Immature natural killer cell (primary cell): ENCODE measurements around the gene SOCS4. TPM values are rescaled to one million over a fixed set of nuclear protein-coding genes. Genes with fewer than 3 reads are reported as not detected.
"Not testable (repeated sequence)": the region's sequence is repeated elsewhere in the genome, so short reads cannot be mapped to it uniquely, and the experiment has no call there.

Experiments used
- DNase-seq, 3 donors: peaks; one replicate each; pipeline ENCODE4 v3.0.0; 2022; ENCODE audit warnings: mixed read lengths in 1 of 3
- H3K27ac Mint-ChIP-seq, 6 donors: one replicate each; pipeline ENCODE4 v1.8.0; 2020; ENCODE audit warnings: mixed read lengths in 6 of 6, mild to moderate bottlenecking in 5 of 6, inconsistent platforms in 4 of 6, moderate library complexity in 3 of 6
- H3K27me3 Mint-ChIP-seq, 3 donors: one replicate each; pipeline ENCODE4 v1.8.0; 2020 to 2021; ENCODE audit warnings: low read depth in 3 of 3, mild to moderate bottlenecking in 3 of 3, mixed read lengths in 3 of 3, moderate library complexity in 3 of 3, inconsistent platforms in 1 of 3
- H3K36me3 Mint-ChIP-seq, 3 donors: one replicate each; pipeline ENCODE4 v1.8.0; 2020; ENCODE audit warnings: mixed read lengths in 3 of 3, inconsistent platforms in 2 of 3, mild to moderate bottlenecking in 2 of 3
- H3K4me1 Mint-ChIP-seq, 2 donors: one replicate each; pipeline ENCODE4 v1.8.0; 2020; ENCODE audit warnings: inconsistent platforms in 2 of 2, mild to moderate bottlenecking in 2 of 2, mixed read lengths in 2 of 2, moderate library complexity in 1 of 2
- H3K4me3 Mint-ChIP-seq, 5 donors: one replicate each; pipeline ENCODE4 v1.8.0; 2020; ENCODE audit warnings: mild to moderate bottlenecking in 5 of 5, mixed read lengths in 5 of 5, inconsistent platforms in 3 of 5, moderate library complexity in 3 of 5
- H3K9me3 Mint-ChIP-seq, 6 donors: one replicate each; pipeline ENCODE4 v1.8.0; 2020; ENCODE audit warnings: mild to moderate bottlenecking in 6 of 6, mixed read lengths in 6 of 6, inconsistent platforms in 4 of 6, moderate library complexity in 3 of 6
- polyA plus RNA-seq, 3 donors: library from polyadenylated mRNA; unstranded; fragments of 300-500 nt; fragmentation: Illumina TruSeq; gene quantifications; one replicate each; pipeline ENCODE4 v1.2.3, GENCODE V29; 2021

Gene SOCS4
- polyA plus RNA-seq, 3 donors from 2014 or later, result 1.1 to 2.5 (median 1.3) TPM

GRCh38 chr14:55079961-55080360, 52.9 kb downstream of the SOCS4 start:
- not testable (repeated sequence) for H3K4me3 Mint-ChIP-seq, H3K4me1 Mint-ChIP-seq, H3K27ac Mint-ChIP-seq, H3K27me3 Mint-ChIP-seq, H3K9me3 Mint-ChIP-seq, H3K36me3 Mint-ChIP-seq, DNase-seq

- H3K9me3 Mint-ChIP-seq, result no peaks in the 10 kb centered on the region
- H3K36me3 Mint-ChIP-seq, result peaks cover 0 to 3% (median 0%) of the 10 kb centered on the region in 3 donors
- peaks cover 0 to 3% (median 1%) of the 10 kb centered on the region in 3 donors for H3K27me3 Mint-ChIP-seq
- H3K27ac Mint-ChIP-seq, result no peak overlapping the region
- no peak overlapping the region for H3K4me3 Mint-ChIP-seq
- DNase-seq, result no peak
- H3K4me1 Mint-ChIP-seq, result peaks cover 2 to 3% of the 10 kb centered on the region in 2 donors
Observed at GRCh38 chr14:55084401-55085059, 57.5 kb downstream of the SOCS4 start.

- DNase-seq, result no peak
- Mint-ChIP-seq H3K4me1 (peaks cover 2 to 6% of the 10 kb centered on the region in 2 donors), H3K36me3 (peaks cover 0 to 3% (median 0%) of the 10 kb centered on the region in 3 donors), H3K9me3 (no peaks in the 10 kb centered on the region), H3K4me3 (no peak overlapping the region), H3K27me3 (peaks cover 0 to 3% (median 0%) of the 10 kb centered on the region in 3 donors), H3K27ac (no peak overlapping the region)
Observed at GRCh38 chr14:55085060-55085660, 58.1 kb downstream of the SOCS4 start.

- no peak overlapping the region for H3K27ac Mint-ChIP-seq
- peaks cover 2 to 6% of the 10 kb centered on the region in 2 donors for H3K4me1 Mint-ChIP-seq
- no peaks in the 10 kb centered on the region for H3K9me3 Mint-ChIP-seq
- DNase-seq, result no peak
- peaks cover 0 to 3% (median 0%) of the 10 kb centered on the region in 3 donors for H3K27me3 Mint-ChIP-seq
- no peak overlapping the region for H3K4me3 Mint-ChIP-seq
- H3K36me3 Mint-ChIP-seq, result no peaks in the 10 kb centered on the region
Observed at GRCh38 chr14:55086938-55087337, 59.9 kb downstream of the SOCS4 start.

- no peak overlapping the region for H3K4me3 Mint-ChIP-seq
- no peak for DNase-seq
- H3K4me1 Mint-ChIP-seq, result peaks cover 2 to 6% of the 10 kb centered on the region in 2 donors
- H3K27me3 Mint-ChIP-seq, result peaks cover 1 to 3% (median 1%) of the 10 kb centered on the region in 3 donors
- H3K36me3 Mint-ChIP-seq, result no peaks in the 10 kb centered on the region
- no peaks in the 10 kb centered on the region for H3K9me3 Mint-ChIP-seq
- no peak overlapping the region for H3K27ac Mint-ChIP-seq
Observed at GRCh38 chr14:55088356-55088755, 61.3 kb downstream of the SOCS4 start.

GRCh38 chr14:55092341-55092740, 65.3 kb downstream of the SOCS4 start:
- Mint-ChIP-seq H3K27ac (peak overlapping the region in 1 of 6 donors; percentile 3), H3K4me1 (peaks cover 2 to 6% of the 10 kb centered on the region in 2 donors), H3K9me3 (no peaks in the 10 kb centered on the region), H3K36me3 (no peaks in the 10 kb centered on the region), H3K4me3 (no peak overlapping the region), H3K27me3 (peaks cover 0 to 4% (median 1%) of the 10 kb centered on the region in 3 donors)
- DNase-seq, result no peak

GRCh38 chr14:55094292-55095157, 67.5 kb downstream of the SOCS4 start:
- peaks cover 0 to 4% (median 1%) of the 10 kb centered on the region in 3 donors for H3K27me3 Mint-ChIP-seq
- no peaks in the 10 kb centered on the region for H3K36me3 Mint-ChIP-seq
- H3K27ac Mint-ChIP-seq, result no peak overlapping the region
- peaks cover 8 to 19% of the 10 kb centered on the region in 2 donors for H3K4me1 Mint-ChIP-seq
- no peak overlapping the region for H3K4me3 Mint-ChIP-seq
- no peak for DNase-seq
- no peaks in the 10 kb centered on the region for H3K9me3 Mint-ChIP-seq

GRCh38 chr14:55097881-55098560, 71.0 kb downstream of the SOCS4 start:
- peak overlapping the region; percentile 7 to 61 (median 59) for H3K4me3 Mint-ChIP-seq

GRCh38 chr14:55098561-55098898, 71.5 kb downstream of the SOCS4 start:
- no peak for DNase-seq
- Mint-ChIP-seq H3K36me3 (no peaks in the 10 kb centered on the region), H3K27ac (peak overlapping the region; percentile 76 to 93 (median 88)), H3K9me3 (no peaks in the 10 kb centered on the region), H3K4me3 (peak overlapping the region; percentile 25 to 61 (median 59)), H3K4me1 (peaks cover 33 to 45% of the 10 kb centered on the region in 2 donors), H3K27me3 (peaks cover 0 to 3% (median 0%) of the 10 kb centered on the region in 3 donors)

More at GRCh38 chr14:55097881-55098560, 71.0 kb downstream of the SOCS4 start:
- H3K36me3 Mint-ChIP-seq, result no peaks in the 10 kb centered on the region
- H3K27me3 Mint-ChIP-seq, result peaks cover 0 to 4% (median 0%) of the 10 kb centered on the region in 3 donors
- peaks cover 28 to 40% of the 10 kb centered on the region in 2 donors for H3K4me1 Mint-ChIP-seq
- peak overlapping the region; percentile 76 to 93 (median 88) for H3K27ac Mint-ChIP-seq
- H3K9me3 Mint-ChIP-seq, result no peaks in the 10 kb centered on the region
- peak; percentile 36 to 60 (median 51) for DNase-seq

Other genes starting within 250 kb of the SOCS4 start
- 10 to 100 TPM; 41.7 to 53.2 (median 52.0) TPM for gene GCH1, start 124.4 kb upstream of the SOCS4 start, polyA plus RNA-seq
- gene WDHD1, start 137 bp upstream of the SOCS4 start, polyA plus RNA-seq, result 1 to 10 TPM in 2 of 3 donors, under 1 TPM in 1; 0.72 to 7.2 (median 6.6) TPM
- 10 to 100 TPM; 50.0 to 85.0 (median 79.7) TPM for gene MAPK1IP1L, start 24.4 kb downstream of the SOCS4 start, polyA plus RNA-seq
- gene LGALS3, start 102.0 kb downstream of the SOCS4 start, polyA plus RNA-seq, result 10 to 100 TPM; 23.3 to 58.2 (median 40.5) TPM
- under 1 TPM in 2 of 3 donors, not detected in 1; 0.42 to 0.72 TPM for gene DLGAP5, start 164.3 kb downstream of the SOCS4 start, polyA plus RNA-seq
- gene FBXO34, start 244.2 kb downstream of the SOCS4 start, polyA plus RNA-seq, result 10 to 100 TPM; 25.0 to 38.2 (median 38.1) TPM